NCI-H774 (cell line): ENCODE measurements around the gene LAMB3.

Experiments used
- DNase-seq: peaks from one replicate; lab custom pipeline; 2025; lab: John Stamatoyannopoulos, UW

Gene LAMB3

DNA sequence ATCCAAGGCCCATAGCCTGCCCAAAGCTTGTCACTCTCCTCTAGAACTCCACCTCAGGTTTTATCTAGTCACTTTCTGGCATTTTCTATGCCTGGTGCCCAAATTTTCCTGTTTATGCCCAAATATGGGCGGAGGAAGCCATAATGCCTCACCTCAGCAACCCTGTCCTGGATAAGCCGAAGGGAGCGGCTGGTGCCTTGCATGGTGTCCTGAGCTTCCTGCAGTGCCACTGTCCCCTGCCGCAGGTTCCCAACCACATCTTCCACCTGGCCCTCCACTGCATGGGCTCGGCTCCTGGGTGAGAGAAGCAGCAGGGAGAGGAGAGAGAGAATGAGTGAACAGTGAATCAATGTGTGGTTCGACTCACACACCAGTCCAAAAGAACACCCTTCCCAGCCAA lies 34.5 kb downstream of the LAMB3 start:
- DNase-seq: no peak

- no peak for DNase-seq
These were observed 35.1 kb downstream of the LAMB3 start for GRCh38 chr1:209617047-209617673.

GRCh38 chr1:209616366-209617046 lies 35.7 kb downstream of the LAMB3 start:
- no peak for DNase-seq

DNA sequence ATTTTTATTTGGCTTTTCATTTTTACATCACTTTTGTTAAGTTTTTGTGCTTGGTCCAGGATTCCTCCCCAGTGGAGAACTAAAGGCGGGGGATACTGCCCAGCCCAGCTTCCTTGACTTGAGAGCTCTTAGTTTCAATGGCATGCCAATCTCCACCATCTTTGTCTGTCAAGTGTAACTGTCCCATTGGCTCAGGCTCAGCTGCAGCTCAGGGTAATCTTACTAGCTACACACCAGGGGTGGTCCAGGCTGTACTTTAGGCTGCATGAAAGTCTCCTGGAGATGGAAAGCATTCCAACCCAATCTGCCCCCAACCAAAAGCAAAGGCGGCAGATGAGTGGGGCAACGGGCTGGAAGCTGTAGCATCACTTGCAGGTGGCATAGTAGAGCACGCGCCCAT lies 37.3 kb downstream of the LAMB3 start:
- no peak for DNase-seq

DNA sequence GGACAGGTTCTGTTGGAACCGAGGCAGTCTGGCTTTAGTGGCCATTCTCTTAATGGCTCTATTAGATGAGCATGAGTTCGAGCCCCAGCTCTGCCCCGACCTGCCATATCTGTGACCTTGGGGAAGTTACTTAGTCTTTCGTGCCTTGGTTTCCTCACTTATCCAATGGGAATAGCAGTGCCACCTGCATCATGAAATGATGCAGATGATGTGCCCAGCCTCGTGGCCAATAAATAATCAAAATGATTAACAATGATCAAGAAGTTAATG lies 38.1 kb downstream of the LAMB3 start:
- no peak for DNase-seq

DNA sequence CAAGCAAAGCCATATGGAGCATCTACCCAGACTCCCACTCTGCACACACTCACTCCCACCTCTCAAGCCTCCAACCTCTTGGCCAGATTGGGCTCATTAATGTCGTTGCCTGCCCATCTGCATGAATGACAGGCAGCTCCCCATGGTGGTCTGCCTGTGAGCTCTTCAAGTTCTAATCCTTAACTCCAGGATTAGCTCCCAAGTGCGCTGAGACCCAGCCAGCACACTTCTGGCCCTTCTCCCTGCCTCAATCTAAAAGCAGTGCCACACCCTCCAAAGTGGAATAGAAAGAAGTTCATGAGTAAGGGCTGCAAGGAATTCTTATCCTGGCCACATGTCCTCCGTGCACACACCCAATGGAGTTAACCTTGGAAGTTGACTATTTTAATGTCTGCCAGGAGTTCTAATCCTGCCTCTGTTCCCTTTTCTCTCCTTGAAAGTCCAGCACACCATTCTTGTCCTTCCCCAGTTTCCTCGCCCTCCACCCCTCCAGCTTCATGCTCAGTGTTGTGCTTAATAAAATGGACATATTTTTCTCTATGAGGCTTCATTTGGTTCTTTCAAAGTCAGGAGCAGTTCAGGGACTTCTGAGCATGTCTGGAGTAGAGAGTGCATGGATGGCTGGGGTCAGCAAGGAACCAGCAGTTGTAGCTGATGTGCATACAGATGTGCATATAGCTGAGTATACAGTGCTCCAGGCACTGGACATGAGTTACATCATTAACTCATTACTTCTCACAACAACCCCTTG lies 38.6 kb downstream of the LAMB3 start:
- no peak for DNase-seq

GRCh38 chr1:209612646-209613399 lies 39.4 kb downstream of the LAMB3 start:
- no peak for DNase-seq

- no peak for DNase-seq
These were observed 40.3 kb downstream of the LAMB3 start for GRCh38 chr1:209611771-209612570.

GRCh38 chr1:209610631-209610905 lies 41.7 kb downstream of the LAMB3 start:
- DNase-seq: no peak

DNA sequence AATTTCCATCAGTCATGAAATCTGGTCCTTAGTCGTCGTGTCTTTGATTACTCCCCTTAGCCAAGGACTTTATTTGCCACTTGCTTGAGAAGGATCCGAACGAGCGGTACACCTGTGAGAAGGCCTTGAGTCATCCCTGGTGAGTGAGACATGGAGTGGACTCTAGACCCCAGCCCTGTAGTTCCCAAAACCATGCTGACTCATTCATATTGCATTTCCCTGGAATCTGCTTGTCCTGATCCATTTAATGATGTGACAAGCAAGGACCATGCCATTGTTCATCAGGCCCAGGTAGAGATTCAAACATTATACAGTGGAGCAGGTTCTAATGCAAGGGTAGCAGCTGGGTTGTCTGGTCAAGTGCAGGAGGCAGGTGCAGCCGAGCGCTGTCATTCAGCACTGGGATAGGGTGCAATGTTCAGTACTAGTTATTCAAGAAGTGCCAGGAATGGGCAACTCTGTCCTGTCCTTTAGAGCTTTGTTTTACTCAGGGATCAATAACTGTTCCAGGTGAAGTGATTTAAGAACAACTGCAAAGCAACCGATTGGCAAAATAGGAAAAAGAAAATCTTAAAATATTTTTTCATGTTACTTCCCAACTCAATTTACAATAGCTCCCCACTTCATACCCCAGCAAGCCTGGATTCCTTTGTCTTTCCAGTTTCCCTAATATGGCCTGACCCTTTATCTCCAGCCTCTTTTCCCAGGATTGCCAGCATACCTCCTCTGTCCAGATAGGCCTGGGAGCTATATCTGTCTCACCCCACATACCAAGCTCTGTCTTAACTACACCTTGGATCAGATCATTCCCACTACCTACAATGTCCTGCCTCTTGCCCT lies 42.2 kb downstream of the LAMB3 start:
- DNase-seq: no peak

- no peak for DNase-seq
These were observed 43.0 kb downstream of the LAMB3 start for GRCh38 chr1:209609041-209609790.

- DNase-seq: no peak
These were observed 44.4 kb downstream of the LAMB3 start for GRCh38 chr1:209607795-209608178.

GRCh38 chr1:209607102-209607794 lies 45.0 kb downstream of the LAMB3 start:
- no peak for DNase-seq

DNA sequence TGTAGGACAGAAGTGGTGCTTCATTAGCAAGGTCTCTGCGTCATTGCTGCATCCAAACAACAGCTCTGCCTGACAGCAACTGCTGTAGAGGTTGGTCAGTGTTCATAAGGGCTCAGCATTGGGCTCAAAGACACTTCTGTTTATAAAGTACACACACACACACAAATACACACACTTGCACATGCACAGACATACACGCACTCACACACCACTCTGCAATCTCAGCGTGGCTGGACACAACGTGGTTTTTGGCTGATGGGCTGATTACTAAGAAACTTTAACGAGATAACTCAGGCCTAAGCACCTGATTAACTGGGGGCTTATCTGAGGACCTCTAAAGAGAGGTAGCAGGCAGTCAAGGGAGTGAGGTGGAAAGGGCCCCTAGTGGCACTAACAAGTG lies 48.3 kb downstream of the LAMB3 start:
- no peak for DNase-seq

GRCh38 chr1:209601809-209602657 lies 50.2 kb downstream of the LAMB3 start:
- DNase-seq: no peak

DNA sequence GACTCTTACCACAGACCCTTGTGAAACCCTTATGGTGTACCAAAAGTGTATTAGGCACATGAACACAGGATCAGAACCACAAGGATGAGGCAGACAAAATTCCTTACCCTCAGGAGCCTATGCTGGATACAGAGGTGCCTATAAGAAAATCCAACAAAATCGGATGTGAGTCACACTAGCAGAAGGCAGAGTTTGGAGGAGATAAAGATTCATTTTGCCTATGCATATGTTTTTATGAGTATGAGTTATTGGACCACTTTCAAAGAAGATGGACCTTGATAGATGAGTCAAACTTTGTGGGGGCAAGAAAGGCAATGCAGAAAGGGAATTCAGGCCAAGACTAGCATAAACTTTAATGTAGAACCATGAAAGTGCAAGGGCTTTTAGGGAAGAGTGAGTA lies 51.7 kb downstream of the LAMB3 start:
- no peak for DNase-seq

- no peak for DNase-seq
These were observed 54.0 kb downstream of the LAMB3 start for GRCh38 chr1:209598227-209598626.

DNA sequence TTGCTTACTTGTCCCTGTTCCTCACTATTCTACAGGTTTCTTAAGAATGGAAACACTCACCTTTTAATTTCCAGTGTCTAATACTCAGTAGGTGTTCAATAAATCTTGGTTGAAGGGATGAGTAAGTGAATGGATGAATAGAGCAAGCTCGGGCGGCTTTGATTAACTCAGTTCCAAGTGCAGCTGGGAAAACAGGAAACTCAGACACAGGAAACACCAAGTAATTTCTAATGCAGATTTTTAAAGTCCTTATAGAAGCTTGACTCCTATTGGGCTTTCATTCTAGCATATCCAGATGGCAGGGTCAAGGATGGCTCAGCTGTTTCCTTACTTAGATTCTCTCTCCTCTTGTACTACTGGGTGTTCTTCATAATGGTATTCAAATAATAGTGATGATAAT lies 54.7 kb downstream of the LAMB3 start:
- DNase-seq: no peak
